ENCODE data around the gene INPP4B.

The INPP4B gene

DNA sequence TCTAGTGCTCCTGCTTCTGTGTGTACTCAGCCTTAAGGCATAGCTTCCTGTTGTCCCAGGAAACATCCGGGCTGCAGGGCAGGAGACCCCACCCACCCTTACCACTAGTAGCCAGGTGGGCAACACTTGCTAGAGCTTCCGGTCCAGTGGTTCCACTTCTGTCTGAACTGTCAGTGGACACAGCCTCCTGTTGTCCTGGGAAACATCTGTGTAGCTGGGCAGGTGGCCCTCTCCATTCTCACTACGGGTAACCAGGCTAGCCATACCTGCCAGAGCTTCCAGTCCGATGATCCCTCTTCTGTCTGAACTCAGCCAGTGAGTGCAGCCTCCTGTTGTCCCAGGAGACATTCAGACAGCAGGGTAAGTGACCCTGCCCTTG, 372.2 kb downstream of the INPP4B start:
- DNase-seq (ENCODE audit: low read depth in 2 of 2), result no peak

DNA sequence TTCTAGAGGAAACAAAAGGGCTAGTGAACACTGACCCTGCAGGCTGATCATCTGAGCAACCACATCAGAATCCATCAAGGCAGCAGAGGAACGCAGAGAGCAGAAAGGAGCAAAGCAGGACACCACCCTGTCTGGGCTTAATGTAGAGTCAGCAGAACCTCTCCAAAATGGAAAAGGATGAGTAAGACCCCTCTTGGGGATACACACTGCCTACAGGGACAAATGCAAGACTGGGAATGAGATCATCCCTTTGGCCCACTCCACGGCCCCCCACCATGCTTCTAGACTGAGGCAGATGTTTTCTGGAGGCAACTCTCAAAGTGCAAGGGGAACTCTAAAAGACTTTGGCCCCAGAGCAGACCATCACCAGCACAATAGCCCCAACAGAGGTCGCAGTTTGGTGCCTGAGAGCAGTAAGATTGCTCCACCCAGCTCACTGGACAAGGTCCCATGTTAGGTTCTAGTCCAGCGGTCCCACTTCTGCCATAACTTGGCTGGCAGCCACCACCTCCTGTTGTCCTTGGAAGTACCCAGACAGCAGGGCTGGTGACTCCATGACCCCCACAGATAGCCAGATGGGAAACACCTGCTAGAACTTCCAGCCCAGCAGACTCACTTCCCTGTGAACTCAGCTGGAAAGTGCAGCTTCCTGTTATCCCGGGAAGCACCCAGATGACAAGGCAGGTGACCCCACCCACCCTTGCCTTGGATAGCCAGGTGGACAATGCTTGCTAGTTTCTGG, 372.7 kb downstream of the INPP4B start:
- no peak for DNase-seq (ENCODE audit: low read depth in 2 of 2)

DNA sequence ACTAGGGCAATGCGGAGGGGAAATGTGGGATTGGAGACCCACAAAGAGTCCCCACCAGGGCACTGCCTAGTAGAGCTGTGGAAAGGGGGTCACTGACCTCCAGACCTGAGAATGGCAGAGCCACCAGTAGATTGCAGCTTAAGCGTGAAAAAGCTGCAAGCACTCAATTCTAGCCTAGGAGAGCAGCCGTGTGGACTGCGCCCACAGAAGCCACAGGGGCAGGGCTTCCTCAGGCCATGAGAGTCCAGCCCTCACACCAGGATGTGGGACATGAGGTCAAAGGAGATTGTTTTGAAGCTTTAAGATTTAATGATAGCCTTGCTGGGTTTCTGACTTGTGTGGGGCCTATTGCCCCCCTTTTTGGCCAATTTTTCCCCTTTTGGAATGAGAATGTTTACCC, 379.0 kb downstream of the INPP4B start:
- no peak for DNase-seq (ENCODE audit: low read depth in 2 of 2)

DNA sequence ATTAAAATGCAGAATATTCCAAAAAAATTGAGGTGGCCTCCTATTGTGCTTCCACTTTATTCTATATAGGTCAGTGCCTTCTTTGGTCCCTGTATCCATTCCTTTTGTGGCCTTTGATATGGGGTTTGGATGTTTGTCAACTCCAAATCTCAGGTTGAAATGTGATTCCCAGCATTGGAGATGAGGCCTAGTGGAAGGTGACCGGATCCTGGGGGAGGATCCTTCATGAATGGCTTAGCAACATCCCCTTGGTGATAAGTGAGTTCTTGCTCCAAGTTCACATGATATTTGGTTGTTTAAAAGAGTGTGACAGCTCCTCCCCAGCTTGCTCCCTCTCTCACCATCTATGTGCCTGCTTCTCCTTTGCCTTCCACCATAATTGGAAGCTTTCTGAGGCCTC, 380.6 kb downstream of the INPP4B start:
- DNase-seq (ENCODE audit: low read depth in 2 of 2), result no peak

DNA sequence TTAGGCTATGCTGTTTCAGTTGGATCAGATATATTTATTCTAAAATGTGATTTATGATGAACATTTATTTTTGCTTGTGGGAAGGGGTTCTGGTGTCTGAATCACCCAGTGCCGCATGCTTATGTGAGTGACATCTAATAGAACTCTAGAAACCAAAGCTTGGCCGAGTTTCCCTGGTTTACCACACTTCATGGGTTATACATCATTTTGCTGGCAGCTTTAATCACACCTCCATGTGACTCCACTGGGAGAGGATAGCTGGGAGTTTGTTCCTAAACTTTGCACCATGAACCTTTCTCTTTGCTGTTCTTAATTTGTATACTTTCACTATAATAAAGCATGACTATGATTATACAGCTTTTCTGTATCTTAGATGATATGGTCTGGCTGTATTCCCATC, 382.9 kb downstream of the INPP4B start:
- no peak for DNase-seq (ENCODE audit: low read depth in 2 of 2)

DNA sequence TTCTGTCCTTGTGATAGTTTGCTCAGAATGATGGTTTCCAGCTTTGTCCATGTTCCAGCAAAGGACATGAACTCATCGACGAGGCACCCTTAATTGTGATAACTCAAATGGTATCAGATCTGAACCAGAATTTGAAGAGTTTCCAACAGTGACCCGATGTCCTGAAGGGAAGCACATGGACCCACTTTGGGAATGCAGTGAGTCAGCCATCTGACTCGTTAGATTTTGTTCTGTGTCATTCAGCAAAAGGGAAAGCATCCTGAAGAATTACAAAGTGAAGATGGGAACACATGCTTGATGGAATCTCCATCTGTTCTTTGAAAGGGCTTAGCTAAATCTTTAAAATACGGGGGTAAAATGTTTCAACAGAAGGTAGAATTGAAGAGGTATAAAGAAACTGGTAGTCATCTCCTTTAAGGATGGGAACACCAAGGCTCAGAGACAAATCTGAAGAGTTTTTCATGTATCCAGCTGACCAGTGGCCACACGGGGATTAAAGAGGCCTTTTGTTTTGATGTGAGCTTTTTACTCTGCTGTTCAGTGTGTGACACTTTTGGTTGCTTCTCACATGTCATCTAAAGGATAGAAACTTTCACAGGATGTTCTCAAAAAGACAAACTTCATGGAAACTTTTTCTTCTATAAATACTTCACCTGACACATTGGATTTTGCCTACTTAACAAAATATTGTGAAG, 393.8 kb downstream of the INPP4B start:
- DNase-seq (ENCODE audit: low read depth in 2 of 2), result no peak

DNA sequence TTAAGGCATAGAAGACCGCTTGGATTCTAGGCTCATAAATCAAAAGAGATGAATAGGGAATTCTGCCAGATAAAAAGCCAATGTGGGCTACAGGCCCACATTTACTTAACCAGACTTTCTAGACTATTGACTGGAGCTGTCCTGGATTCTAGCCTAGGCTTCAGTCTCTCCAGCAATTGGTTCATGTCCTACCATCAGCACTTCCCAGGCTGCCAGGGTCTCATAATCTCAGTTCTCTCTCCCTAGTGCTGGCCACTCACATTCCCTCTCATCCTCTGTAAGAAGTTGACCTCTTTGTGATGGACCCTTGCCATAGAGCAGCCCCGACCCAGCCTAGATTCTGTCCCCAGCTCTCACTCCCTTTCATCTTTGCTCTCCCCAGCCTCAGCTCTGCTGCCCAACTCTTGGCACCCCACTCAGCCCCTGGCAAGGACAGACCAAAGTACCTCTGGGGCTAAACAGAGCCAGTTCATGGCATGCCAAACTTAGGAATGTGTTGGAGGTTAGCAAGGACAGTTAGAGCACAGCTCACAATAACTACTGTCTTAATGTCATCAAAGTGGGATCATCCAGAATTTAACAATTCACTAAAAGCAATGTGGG, 396.2 kb downstream of the INPP4B start:
- no peak for DNase-seq (ENCODE audit: low read depth in 2 of 2)

DNA sequence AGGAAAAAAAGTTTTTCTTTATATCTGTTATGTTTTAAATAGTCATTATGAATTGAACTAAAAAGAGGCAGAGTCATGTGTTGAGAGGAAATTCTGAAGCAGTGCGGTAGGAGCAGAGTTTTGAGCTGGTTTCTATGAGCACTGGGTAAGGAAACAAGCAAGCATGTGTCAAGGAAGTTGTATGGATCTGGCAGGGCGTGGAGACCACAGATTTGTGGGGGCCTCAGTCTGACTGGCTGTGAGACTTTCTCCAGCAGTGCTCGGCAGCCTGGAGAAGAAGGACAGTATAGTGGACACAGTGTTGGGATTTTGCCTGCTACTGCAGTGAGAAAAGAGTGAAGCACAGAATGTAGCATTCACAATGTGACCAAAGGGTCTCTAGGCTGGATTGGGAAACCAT, 399.1 kb downstream of the INPP4B start:
- no peak for DNase-seq (ENCODE audit: low read depth in 2 of 2)

DNA sequence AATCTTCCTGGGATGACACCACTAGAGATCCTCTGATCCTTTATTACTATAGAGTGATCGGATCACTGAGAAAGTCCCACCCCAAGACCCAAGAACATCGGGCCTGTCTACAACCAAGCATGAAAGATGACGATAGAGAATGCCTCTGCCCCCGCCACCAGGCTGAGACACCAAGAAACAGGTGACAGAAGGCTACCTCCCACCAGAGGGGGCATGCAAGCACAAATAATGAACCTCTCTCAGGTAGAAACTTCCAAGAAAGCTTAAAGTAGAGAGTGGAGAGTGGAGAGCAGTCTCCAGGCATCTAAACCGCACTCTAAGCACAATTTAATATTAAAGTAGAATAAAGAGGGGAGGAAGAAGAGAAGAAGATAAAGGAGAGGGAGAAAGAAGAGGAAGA, 402.6 kb downstream of the INPP4B start:
- no peak for DNase-seq (ENCODE audit: low read depth in 2 of 2)

DNA sequence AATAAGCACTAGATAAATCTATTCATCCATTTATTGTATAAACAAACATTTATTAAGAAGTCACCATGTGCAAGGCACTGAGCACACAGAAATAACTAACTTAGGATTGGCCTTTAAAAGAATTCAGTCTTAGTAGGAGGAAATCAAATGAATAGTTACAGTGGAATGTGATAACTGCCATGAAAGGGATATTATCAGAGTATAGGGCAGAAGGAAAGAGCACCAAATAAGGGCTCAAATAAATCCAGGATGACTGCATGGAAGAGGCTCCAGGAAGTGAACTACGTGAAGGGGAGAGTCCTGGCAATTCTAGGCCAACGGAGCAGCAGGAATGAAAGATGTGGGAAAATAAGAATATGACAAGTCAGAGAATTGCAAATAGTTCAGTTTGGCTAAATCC, 406.0 kb downstream of the INPP4B start:
- no peak for DNase-seq (ENCODE audit: low read depth in 2 of 2)

DNA sequence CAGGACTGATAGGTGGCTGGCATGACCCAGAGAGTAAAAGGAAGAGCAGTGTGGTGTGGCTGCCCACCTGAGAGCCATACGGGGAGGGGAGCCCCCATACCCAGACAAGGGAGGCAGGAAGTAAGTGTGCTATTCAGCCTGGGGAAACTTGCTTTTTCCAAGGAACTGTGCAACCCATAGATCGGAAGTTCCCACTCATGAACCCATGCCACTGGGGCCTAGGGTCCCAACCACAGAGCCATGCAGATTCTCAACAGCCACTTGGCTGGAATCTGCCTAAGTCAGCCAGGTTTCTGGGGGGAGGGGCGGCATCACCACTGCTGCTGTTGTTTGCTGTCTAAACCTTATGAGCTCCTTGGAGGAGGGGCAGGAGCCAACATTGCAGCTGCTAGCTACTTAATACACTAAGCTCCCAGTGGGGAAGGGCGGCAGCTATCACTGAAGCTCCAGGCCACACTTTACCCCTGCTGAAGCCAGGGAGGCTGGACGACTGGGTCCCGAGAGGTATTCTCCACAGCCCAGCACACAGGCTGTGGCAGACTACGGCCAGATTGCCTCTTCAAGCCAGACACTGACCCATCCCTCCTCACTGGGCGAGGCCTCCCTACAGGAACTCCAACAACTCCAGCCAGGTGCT, 410.4 kb downstream of the INPP4B start:
- DNase-seq (ENCODE audit: low read depth in 2 of 2), result no peak

DNA sequence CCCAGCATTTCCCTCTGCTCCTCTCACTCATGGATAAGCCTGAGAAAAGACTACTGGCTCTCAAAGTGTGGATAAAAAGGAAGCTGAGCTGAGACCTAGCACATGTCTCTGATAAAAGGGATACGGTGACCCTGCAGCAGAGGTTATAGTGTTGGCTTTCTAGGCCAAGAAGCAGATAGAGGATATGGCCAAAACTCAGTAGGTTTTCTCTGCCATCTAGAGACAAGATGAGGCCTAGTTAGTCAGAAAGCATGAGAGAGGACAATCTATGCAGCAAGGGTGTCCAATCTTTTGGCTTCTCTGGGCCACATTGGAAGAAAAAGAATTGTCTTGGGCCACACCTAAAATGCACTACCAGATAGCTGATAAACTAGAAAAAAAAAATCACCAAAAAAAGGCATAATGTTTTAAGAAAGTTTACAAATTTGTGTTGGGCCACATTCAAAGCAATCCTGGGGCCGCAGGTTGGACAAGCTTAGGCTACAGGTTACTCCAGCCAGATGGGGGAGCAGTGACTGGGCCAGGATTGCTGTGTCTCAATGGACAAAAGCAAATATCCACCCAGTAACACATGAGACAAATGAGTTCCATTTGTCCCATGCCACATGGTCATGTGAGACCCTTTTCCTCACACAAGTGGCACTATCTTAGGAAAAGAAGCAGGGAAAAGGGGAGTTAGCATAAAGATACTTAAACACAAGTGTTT, 411.4 kb downstream of the INPP4B start:
- DNase-seq (ENCODE audit: low read depth in 2 of 2), result no peak

DNA sequence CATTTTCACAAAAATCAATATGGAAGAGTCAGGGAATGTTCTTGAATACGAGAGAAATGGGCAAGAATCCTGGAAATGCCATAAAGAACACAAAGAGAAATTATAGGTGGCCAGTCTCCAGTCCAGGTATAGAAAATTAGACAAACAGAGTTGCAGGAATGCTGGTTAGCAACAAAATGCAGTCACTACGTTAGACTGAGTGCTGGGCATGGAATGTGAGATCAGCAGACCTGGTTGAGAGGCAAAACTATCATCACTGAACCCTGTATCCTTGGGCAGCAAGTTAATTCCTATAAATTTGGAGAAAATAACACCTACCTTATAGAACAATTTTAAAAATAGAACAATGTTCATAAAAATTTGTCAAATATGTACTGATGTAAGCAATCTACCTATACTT, 417.4 kb downstream of the INPP4B start:
- DNase-seq (ENCODE audit: low read depth in 2 of 2), result no peak

DNA sequence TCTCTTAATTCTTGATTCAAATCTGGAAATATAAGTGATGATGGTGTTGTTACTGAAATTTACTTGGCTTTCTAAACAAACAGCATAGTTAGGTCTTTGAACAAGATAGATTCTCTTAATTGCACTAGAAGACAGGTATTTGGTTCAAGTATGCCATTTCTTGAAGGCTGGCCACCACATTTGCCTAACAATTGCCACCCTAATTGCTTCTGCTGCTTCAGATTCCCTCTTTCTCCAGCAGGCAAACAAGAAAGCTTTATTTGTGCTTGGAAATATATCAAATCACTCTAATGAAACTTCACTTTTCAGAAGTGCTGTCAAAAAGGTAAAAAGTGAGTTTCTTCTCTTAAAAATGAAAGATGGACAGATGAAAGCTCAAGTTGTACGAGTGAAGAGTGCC, 418.6 kb downstream of the INPP4B start:
- no peak for DNase-seq (ENCODE audit: low read depth in 2 of 2)

DNA sequence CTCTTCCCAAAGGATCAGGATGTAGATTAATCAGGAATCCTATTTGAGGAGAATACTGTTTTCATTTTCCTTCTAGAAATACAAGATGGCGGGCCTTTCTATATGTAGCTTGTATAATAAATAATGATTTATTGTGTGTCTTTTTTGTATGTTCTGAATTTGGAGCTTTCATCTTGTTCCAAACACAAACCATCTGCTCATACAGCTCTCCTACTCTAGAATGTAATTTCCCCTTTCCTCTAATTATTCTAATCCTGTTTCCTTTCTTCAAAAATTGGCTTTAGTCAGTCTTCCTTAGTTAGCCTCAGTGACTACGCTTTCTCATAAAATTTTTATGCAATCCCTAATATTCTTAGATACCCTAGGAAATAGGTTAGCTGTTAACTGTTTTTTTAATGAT, 422.2 kb downstream of the INPP4B start:
- no peak for DNase-seq (ENCODE audit: low read depth in 2 of 2)

DNA sequence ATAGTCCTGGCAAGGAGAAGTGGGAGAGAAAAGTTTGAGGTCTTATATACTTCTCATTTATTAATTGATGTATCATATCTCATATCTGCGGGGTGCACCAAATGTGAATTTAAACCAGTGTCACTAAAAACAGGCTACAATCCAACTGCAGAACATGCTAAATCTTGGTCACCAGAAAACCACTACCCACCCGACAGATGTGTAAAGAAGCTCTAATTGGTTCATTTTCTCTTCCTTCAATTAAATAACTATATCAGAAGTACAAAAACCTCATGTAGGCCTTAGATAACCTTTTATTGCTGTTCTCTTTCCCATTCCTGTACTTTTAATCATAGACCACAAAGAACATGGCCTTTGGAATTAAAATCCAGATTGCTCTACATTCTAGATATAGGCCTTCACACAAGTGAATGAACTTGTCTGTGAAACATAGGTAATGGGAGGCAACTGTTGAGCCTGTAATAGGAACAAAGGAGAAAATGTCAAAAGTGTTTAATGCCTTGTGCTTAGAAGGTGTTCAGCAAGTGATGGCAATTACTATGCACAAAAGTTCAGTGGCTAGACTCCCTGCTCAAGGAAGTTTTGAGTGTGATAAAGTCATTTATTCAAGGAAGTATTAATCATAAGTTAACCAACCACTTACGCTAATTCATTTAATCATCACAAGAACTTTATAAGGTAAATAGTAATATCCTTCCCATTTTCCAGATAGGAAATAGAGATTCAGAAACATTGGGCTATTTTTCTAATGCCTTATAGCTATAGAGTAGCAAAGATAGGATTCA, 425.6 kb downstream of the INPP4B start:
- no peak for DNase-seq (ENCODE audit: low read depth in 2 of 2)

DNA sequence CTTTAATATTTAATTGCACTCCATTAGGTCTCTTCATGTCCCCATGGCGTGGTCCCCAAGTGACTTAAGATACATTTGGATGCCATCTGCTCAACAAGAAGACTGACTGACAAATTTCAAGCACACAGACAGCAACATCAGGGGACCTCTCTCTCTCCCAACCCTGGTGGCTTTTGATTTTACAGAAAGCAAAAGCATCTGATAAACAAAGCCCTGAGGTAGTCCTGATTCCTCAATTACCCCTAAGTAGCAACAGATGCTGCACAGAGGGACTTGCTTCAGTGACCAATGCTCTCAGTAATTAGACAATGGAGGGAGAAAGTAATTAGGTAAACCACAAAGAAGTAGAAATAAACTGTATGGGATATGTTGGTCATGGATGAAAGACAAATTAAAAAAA, 426.4 kb downstream of the INPP4B start:
- DNase-seq (ENCODE audit: low read depth in 2 of 2), result no peak

DNA sequence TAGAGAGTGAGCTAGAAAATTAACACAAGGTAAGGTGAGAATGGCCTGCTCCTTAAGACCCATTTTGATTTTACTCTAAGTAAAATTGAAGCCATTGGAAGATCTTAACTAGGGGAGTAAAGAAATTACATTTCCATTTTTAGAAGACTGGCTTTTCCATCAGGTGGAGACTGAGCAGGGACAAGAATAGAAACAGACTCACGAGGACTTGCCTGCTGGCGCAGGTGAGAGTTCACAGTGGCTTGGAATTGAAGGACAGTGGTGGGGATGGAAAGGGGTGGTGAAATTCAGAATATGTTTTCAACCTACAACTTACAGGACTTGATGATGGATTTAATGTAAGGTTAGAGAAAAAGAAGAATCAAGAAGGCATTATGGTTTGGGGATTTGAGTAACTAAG, 427.4 kb downstream of the INPP4B start:
- no peak for DNase-seq (ENCODE audit: low read depth in 2 of 2)

DNA sequence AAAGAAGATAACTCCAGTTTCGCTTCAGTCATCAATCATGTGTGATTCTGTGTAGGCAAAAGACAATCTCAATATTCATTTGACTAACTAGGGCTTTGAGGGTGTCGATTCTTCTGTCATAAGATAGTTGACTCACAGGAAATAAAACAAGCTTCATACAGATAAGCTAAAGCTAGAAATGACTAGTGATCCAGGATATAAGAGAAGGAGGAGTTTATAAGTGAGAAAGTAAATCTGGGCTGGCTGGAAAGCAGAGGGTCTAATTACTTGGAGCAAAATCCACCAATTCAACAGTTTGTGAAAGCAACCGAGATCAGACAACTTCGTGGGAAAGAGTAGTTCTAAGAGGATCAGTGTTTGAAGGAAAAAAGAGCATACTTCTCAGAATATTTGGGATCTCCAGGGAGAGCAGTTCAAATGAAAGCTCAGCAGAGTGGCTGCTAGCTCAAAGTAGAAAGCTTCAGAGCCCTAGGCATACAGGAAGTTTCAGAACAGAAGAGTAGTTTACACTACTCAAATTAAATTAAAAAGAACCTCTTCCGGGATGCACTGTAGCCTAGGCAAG, 429.3 kb downstream of the INPP4B start:
- DNase-seq (ENCODE audit: low read depth in 2 of 2), result no peak

DNA sequence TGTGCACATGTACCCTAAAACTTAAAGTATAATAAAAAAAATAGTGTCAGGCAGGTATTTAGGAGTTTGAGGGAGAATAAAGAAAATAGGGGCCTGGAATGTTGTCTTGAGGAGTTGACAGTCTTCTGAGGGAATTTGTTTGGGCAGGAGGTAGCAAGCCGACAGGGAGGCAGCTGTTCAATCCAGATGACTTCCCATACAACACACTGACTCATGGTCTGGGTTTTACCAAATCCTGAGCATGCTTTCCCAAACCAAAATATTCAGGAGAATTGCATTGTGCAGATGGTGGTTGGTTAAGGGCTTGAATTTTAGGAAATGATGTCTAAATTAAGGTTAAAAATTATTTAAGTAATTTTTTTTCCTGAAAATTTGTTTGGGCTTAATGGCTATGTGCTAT, 430.0 kb downstream of the INPP4B start:
- DNase-seq (ENCODE audit: low read depth in 2 of 2), result no peak

DNA sequence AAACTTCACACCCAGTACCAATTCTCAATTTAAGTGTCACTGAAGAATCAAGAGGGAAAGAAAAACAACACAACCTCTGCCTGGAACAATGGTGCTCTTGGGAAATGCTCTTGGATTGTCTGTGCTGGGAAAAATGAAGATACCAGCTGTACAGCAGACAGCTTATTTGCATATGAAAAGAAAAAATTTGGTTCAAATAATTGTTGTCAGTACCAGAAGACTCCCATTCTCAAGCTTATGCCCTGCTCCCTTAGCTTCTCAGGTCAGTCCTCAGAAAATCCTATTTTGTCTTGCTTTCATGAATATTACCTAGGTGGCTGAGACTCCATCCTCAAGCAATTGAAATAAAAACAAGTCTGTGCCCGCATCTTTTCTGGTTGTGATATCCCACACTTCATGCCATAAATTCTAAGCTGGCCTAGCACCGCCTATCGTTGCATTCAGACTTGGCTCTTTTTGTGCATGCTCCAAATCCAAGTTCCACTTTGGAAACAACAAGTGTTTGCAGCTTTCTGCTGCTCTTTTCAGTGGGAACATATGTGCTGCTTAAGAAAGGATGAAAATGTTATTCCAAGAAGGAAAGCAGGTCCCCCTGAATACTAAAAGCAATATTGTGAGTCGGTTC, 431.6 kb downstream of the INPP4B start:
- no peak for DNase-seq (ENCODE audit: low read depth in 2 of 2)

All from stimulated activated CD8-positive, alpha-beta memory T cell treated with anti-CD3 and anti-CD28 coated beads, Interleukin-2, amount 100 ng/mL, for 1 hour (primary cell).